ENCODE measurements around the gene FBXO47. TPM values are rescaled to one million over a fixed set of nuclear protein-coding genes. Genes with fewer than 3 reads are reported as not detected.

The FBXO47 gene
- total RNA-seq, 1 donor from 2014 or later: not detected

DNA sequence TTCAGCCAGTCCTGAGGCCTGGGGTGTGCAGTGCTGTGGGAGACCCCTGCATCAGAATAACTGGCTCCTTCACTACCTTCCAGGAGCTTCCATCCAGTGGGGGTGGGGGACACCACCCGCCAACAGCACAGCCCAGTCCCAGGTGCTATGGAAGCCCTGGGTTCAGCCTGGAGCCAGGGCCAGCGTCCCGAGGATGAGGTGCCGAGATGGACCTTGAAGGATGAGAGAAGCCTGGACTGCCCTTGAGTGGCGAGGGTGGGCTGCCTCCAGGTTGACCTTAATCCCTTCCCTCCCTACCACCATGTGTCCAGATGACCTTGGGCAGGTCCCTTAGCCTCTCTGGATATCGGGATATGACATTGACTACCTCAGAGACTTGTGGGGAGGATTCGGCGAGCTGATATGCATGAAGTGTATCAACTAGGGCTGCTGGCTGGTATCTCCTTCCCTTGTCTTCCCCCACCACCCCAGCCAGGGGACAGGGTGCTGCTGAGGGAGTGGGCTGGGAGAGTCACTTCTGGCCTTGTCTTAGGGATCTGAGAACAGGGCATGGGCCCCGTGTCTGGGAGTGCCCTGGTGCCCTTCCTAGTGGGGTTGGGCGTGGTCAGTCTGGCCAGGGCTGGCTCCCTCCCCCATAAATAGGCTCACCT is 56.0 kb downstream of the FBXO47 start:
- peaks cover 26% of the 10 kb centered on the region for H3K36me3 Mint-ChIP-seq (ENCODE audit: low read depth)
- H3K4me3 Mint-ChIP-seq (ENCODE audit: unreplicated experiment): no peak overlapping the region
- no peaks in the 10 kb centered on the region for H3K27me3 Mint-ChIP-seq (ENCODE audit: low read depth)
- peak overlapping the region; percentile 49 for H3K27ac Mint-ChIP-seq (ENCODE audit: unreplicated experiment)
- H3K4me1 Mint-ChIP-seq (ENCODE audit: low read depth): peaks cover 37% of the 10 kb centered on the region
- peak; percentile 63 for DNase-seq (ENCODE audit: low spot score)
- H3K9me3 Mint-ChIP-seq (ENCODE audit: low read depth): no peaks in the 10 kb centered on the region
- TF ChIP-seq, protein P1, sequence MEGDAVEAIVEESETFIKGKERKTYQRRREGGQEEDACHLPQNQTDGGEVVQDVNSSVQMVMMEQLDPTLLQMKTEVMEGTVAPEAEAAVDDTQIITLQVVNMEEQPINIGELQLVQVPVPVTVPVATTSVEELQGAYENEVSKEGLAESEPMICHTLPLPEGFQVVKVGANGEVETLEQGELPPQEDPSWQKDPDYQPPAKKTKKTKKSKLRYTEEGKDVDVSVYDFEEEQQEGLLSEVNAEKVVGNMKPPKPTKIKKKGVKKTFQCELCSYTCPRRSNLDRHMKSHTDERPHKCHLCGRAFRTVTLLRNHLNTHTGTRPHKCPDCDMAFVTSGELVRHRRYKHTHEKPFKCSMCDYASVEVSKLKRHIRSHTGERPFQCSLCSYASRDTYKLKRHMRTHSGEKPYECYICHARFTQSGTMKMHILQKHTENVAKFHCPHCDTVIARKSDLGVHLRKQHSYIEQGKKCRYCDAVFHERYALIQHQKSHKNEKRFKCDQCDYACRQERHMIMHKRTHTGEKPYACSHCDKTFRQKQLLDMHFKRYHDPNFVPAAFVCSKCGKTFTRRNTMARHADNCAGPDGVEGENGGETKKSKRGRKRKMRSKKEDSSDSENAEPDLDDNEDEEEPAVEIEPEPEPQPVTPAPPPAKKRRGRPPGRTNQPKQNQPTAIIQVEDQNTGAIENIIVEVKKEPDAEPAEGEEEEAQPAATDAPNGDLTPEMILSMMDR (IDR thresholded peaks at IDR 0.05): no peak

DNA sequence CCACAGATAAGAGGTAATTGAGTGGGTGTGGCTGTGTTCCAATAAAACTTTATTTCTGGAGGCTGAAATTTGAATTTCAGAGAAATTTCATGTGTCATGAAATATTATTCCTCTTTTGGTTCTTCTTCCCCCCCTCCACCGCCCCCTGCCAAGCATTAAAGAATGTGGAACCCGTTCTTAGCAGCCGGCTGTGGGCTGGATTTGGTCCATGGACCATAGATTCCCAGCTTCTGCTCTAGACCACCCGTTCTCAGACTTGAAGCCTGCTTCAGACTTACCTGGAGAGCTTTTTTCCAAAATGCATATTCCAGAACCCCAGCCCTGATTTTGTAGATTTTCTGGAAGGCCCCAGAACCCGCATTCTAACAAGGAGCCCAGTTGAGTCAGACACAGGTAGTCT is 56.9 kb downstream of the FBXO47 start:
- DNase-seq (ENCODE audit: low spot score): no peak
- Mint-ChIP-seq H3K36me3 (ENCODE audit: low read depth) (peaks cover 25% of the 10 kb centered on the region), H3K4me3 (ENCODE audit: unreplicated experiment) (no peak overlapping the region), H3K27ac (ENCODE audit: unreplicated experiment) (peak overlapping the region; percentile 27), H3K9me3 (ENCODE audit: low read depth) (no peaks in the 10 kb centered on the region), H3K4me1 (ENCODE audit: low read depth) (peaks cover 41% of the 10 kb centered on the region), H3K27me3 (ENCODE audit: low read depth) (no peaks in the 10 kb centered on the region)
- TF ChIP-seq, protein P1 (IDR thresholded peaks at IDR 0.05): no peak

DNA sequence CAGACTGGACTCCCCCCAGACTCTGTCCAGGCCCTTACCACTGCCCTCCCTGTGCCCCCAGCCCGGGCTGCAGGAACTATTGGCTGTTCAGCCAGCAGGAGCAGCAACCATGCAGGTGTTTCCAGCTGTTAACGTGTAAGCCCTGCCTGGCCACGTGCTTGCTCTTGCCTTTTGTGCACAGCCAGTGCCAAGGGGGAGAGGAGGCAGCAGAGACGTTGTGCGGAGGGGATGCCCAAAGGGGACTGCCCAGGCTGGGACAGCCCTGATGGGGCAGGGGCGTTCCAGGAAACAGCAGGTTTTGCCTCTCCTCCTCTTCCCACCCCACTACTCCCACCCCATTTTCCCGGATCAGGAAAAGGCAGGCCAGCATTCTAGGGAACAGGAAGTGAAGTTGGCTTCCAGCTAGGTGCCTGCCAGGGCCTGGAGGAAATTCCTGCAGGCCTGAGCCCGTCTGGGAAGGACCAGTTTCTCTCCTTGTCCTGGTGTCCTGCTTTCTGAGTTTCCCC is 58.5 kb downstream of the FBXO47 start:
- H3K4me3 Mint-ChIP-seq (ENCODE audit: unreplicated experiment): no peak overlapping the region
- no peaks in the 10 kb centered on the region for H3K9me3 Mint-ChIP-seq (ENCODE audit: low read depth)
- DNase-seq (ENCODE audit: low spot score): no peak
- H3K4me1 Mint-ChIP-seq (ENCODE audit: low read depth): peaks cover 37% of the 10 kb centered on the region
- peaks cover 24% of the 10 kb centered on the region for H3K36me3 Mint-ChIP-seq (ENCODE audit: low read depth)
- TF ChIP-seq, protein P1 (IDR thresholded peaks at IDR 0.05): no peak
- peak overlapping the region; percentile 22 for H3K27ac Mint-ChIP-seq (ENCODE audit: unreplicated experiment)
- H3K27me3 Mint-ChIP-seq (ENCODE audit: low read depth): no peaks in the 10 kb centered on the region

DNA sequence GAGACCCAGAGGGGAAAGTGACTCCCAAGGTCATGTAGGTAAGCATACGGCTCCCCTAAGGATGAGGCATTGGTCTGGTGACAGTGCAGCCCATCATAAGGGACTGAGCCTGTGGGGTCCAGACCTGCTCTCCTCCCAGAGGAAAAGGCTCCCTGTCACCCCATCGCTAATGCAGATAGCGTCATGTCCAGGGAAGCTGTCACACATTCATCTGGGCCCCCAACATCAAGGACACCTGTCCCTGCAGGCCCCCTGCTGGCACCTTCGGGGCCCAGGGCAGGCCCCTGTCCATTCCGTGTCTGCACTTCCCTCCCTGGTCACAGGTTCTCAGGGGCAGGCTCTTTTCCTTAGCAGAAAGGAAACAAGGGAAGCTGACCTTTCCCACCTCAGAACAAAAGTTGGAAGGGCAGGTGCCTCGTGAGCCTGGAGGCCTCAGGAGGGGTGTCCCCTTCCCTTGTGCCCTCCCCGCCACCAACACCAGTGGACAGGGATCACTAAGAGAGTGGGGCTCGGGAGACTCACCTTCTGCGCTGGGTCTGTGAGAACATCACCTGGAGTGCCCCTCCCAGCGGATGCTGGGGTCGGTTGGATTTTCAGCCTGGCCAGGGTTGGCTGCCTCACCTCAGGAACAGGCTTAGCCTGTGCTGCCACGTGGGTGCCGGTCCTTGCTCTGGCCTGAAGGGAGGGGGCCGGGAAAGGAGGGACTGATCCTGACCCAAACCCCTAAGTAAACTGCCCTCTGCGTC is 59.1 kb downstream of the FBXO47 start:
- TF ChIP-seq, protein P1 (IDR thresholded peaks at IDR 0.05): no peak
- no peaks in the 10 kb centered on the region for H3K9me3 Mint-ChIP-seq (ENCODE audit: low read depth)

DNA sequence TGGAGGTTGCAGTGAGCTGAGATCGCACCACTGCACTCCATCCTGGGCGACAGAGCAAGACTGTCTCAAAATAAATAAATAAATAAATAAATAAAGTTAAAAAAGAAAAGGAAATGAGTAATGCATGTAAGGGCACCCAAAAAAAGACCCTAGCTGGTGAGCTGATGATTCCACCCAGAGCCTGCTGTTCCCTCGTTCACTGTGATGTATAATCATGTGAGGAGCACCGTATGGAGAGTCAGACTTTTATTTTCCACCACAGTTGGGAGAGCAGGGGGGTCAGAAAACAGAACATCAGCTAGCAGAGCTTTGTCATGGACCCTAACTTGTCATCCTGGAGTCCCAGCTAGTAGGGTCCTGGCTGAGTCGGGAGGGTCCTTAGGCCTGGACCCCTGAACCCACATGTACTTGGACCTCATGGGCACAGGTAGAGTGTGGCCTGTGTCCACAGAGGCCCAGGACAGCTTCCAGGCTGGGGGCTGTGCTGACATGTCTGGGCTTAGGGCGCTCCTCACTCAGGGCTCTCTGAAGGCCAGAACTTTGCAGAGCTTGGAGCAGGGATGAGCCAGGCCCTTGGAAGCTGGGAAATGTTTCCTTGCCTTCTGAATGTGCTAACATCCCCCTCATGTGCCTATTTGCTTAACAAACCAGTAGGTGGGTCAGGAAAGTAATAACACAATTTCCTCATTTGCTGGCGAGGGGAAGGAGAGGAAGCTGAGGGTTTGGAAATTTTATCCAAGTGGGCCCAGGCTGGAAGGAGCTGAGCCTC is 60.6 kb downstream of the FBXO47 start:
- H3K9me3 Mint-ChIP-seq (ENCODE audit: low read depth): no peaks in the 10 kb centered on the region
- no peak for DNase-seq (ENCODE audit: low spot score)
- no peak overlapping the region for H3K4me3 Mint-ChIP-seq (ENCODE audit: unreplicated experiment)
- peaks cover 32% of the 10 kb centered on the region for H3K4me1 Mint-ChIP-seq (ENCODE audit: low read depth)
- H3K36me3 Mint-ChIP-seq (ENCODE audit: low read depth): peaks cover 24% of the 10 kb centered on the region
- peak overlapping the region; percentile 68 for H3K27ac Mint-ChIP-seq (ENCODE audit: unreplicated experiment)
- H3K27me3 Mint-ChIP-seq (ENCODE audit: low read depth): no peaks in the 10 kb centered on the region
- TF ChIP-seq, protein P1 (IDR thresholded peaks at IDR 0.05): no peak

More for the DNA sequence above, 59.1 kb downstream of the FBXO47 start:
- Mint-ChIP-seq H3K27ac (ENCODE audit: unreplicated experiment) (peak overlapping the region; percentile 45), H3K27me3 (ENCODE audit: low read depth) (no peaks in the 10 kb centered on the region), H3K36me3 (ENCODE audit: low read depth) (peaks cover 26% of the 10 kb centered on the region), H3K4me3 (ENCODE audit: unreplicated experiment) (no peak overlapping the region), H3K4me1 (ENCODE audit: low read depth) (peaks cover 37% of the 10 kb centered on the region)
- peak; percentile 77 for DNase-seq (ENCODE audit: low spot score)
